Anterior cingulate cortex (tissue), 58 donors: ENCODE data around the gene G6PC1.
"Not testable (repeated sequence)": the region's sequence is repeated elsewhere in the genome, so short reads cannot be mapped to it uniquely, and the experiment has no call there.

ENCODE experiments used
- DNase-seq, 58 donors: peaks; one replicate each; lab custom pipeline; 2025; lab: John Stamatoyannopoulos, UW

Gene G6PC1

GRCh38 chr17:42898147-42898811 lies 2.3 kb upstream of the G6PC1 start:
- no peak for DNase-seq

GRCh38 chr17:42899981-42900380 lies 618 bp upstream of the G6PC1 start:
- not testable (repeated sequence) for DNase-seq

GRCh38 chr17:42901535-42902229 lies 1.1 kb downstream of the G6PC1 start:
- DNase-seq = no peak

- DNase-seq = no peak
Measured at GRCh38 chr17:42904110-42904469, 3.5 kb downstream of the G6PC1 start.

- DNase-seq = no peak
Measured at GRCh38 chr17:42906772-42907446, 6.3 kb downstream of the G6PC1 start.

- no peak for DNase-seq
Measured at GRCh38 chr17:42908872-42909700, 8.5 kb downstream of the G6PC1 start.

- no peak for DNase-seq
Measured at GRCh38 chr17:42913522-42913921, 12.9 kb downstream of the G6PC1 start.

GRCh38 chr17:42913981-42914617 lies 13.5 kb downstream of the G6PC1 start:
- DNase-seq = no peak

- DNase-seq = not testable (repeated sequence)
Measured at GRCh38 chr17:42915288-42915687, 14.7 kb downstream of the G6PC1 start.

- not testable (repeated sequence) for DNase-seq
Measured at GRCh38 chr17:42916388-42917235, 16.0 kb downstream of the G6PC1 start.

GRCh38 chr17:42917236-42917603 lies 16.6 kb downstream of the G6PC1 start:
- DNase-seq = no peak

GRCh38 chr17:42918902-42919521 lies 18.4 kb downstream of the G6PC1 start:
- DNase-seq = no peak

GRCh38 chr17:42919522-42920077 lies 19.0 kb downstream of the G6PC1 start:
- not testable (repeated sequence) for DNase-seq

- no peak for DNase-seq
Measured at GRCh38 chr17:42920106-42920900, 19.7 kb downstream of the G6PC1 start.

- DNase-seq = no peak
Measured at GRCh38 chr17:42920922-42921321, 20.3 kb downstream of the G6PC1 start.

- no peak for DNase-seq
Measured at GRCh38 chr17:42922294-42922693, 21.7 kb downstream of the G6PC1 start.

- DNase-seq = not testable (repeated sequence)
Measured at GRCh38 chr17:42923472-42923871, 22.9 kb downstream of the G6PC1 start.

GRCh38 chr17:42924891-42925290 lies 24.3 kb downstream of the G6PC1 start:
- DNase-seq = no peak
